Right lobe of liver (tissue), 6 donors: ENCODE measurements around the gene ZYG11B. TPM values are rescaled to one million over a fixed set of nuclear protein-coding genes. Genes with fewer than 3 reads are reported as not detected.

Experiments used
- ATAC-seq, 4 donors: fragments of 200-7000 bp; cut with Tn5 transposase; one replicate each; pipeline ENCODE4 v1.9.1; 2020; ENCODE audit warnings: mild to moderate bottlenecking in 4 of 4, moderate library complexity in 4 of 4
- DNase-seq, 3 donors: peaks; one replicate each; pipeline ENCODE4 v3.0.0-alpha.2; 2020
- H3K27ac ChIP-seq, 3 donors: fragments of 200-600 bp; one replicate each; pipeline ENCODE4 v1.8.0; 2022
- H3K27me3 ChIP-seq, 2 donors: fragments of 200-600 bp; one replicate each; pipeline ENCODE4 v1.8.0; 2022
- H3K36me3 ChIP-seq, 4 donors: fragments of 200-600 bp; sonication (generic) in 1 of 4; one replicate each; pipeline versions ENCODE4 v1.5.1 to v1.8.0; 2017 to 2022; ENCODE audit warnings: control low read depth in 1 of 4
- H3K4me1 ChIP-seq, 4 donors: fragments of 200-600 bp; sonication (generic) in 1 of 4; one replicate each; pipeline versions ENCODE4 v1.5.1 to v1.8.0; 2017 to 2022; ENCODE audit warnings: control low read depth in 1 of 4
- H3K4me3 ChIP-seq, 3 donors: fragments of 200-600 bp; one replicate each; pipeline ENCODE4 v1.8.0; 2022
- H3K9me3 ChIP-seq, 4 donors: fragments of 200-600 bp; sonication (generic) in 1 of 4; one replicate each; pipeline versions ENCODE4 v1.5.1 to v1.8.0; 2017 to 2022; ENCODE audit warnings: control low read depth in 1 of 4
- CTCF ChIP-seq, 4 donors: fragments of 200-600 bp in 3 of 4; fragments of 450-650 bp in 1 of 4; IDR thresholded peaks; one replicate each; pipeline versions ENCODE4 v1.5.1 to v1.8.0; 2016 to 2022; ENCODE audit warnings: antibody characterized with exemption in 4 of 4, mild to moderate bottlenecking in 2 of 4
- POLR2A ChIP-seq: fragments of 450-650 bp; IDR thresholded peaks from one replicate; pipeline ENCODE4 v1.6.1; 2017; ENCODE audit warnings: antibody characterized with exemption, mild to moderate bottlenecking
- WGBS: methylation state at CpG from one replicate; pipeline ENCODE4 v1.1.6; 2018; ENCODE audit warnings: low coverage, low lambda C conversion rate; ENCODE audit not compliant: insufficient coverage; ENCODE audit errors: missing lambda C conversion rate; 5-methylcytosine and 5-hydroxymethylcytosine counted together
- intact Hi-C, 2 donors: fragments of 100-400 bp; cut with DNase I; formaldehyde crosslinking; loops; one replicate each; pipeline versions ENCODE4 v1.11.2 to v1.14.1; 2022
- total RNA-seq, 6 experiments: library from RNA; depleted of rRNA in 2 of 6; stranded (reverse); fragments of >200 nt in 2 of 6; fragmentation: NEBNext Ultra II Directional in 3 of 6; extraction: Animal tissue kit (Norgen Biotek cat#: 25700) in 3 of 6; gene quantifications; one replicate each; pipeline versions ENCODE4 v1.1.0 to v1.2.4, GENCODE V29; 2016 to 2023
- donor health status: DM: no; HTN: yes; CAD: no.
- donor health status: DM: no; HTN: no; CAD: no.
- donor health status: DM: no; HTN: no; CAD: no.
- donor health status: DM: no; HTN: yes; CAD: no.
- donor health status: DM: no; HTN: yes; CAD: no.

The ZYG11B gene
- total RNA-seq, 6 experiments from 2014 or later, result 17.7 to 39.2 (median 30.9) TPM

GRCh38 chr1:52706136-52706670, 20.1 kb upstream of the ZYG11B start:
- Histone ChIP-seq H3K9me3 (no peaks in the 10 kb centered on the region), H3K27ac (peak overlapping the region in 2 of 3 donors; percentile 83 to 84), H3K27me3 (no peaks in the 10 kb centered on the region), H3K36me3 (no peaks in the 10 kb centered on the region), H3K4me3 (no peak overlapping the region), H3K4me1 (peaks cover 0 to 24% (median 8%) of the 10 kb centered on the region in 4 donors)
- DNase-seq, result peak in 1 of 3 donors; percentile 31
- TF ChIP-seq POLR2A, result no peak
- no peak for TF ChIP-seq CTCF (IDR thresholded peaks at IDR 0.05)
- no peak for ATAC-seq
- 82% methylated on average over 4 of the region's 6 CpGs for WGBS
- intact Hi-C loops, result loop anchor here in 1 of 2 donors (10.0 kb wide), 1 partner anchor 219 kb away; the partner anchor contains the start of genes ECHDC2 and SCP2

GRCh38 chr1:52706941-52707926, 19.0 kb upstream of the ZYG11B start:
- WGBS, result 61% methylated on average over 13 of the region's 18 CpGs
- Histone ChIP-seq H3K36me3 (no peaks in the 10 kb centered on the region), H3K4me1 (peaks cover 0 to 24% (median 8%) of the 10 kb centered on the region in 4 donors), H3K4me3 (no peak overlapping the region), H3K27ac (peak overlapping the region; percentile 23 to 84 (median 83)), H3K9me3 (no peaks in the 10 kb centered on the region), H3K27me3 (no peaks in the 10 kb centered on the region)
- TF ChIP-seq CTCF (IDR thresholded peaks at IDR 0.05), result no peak
- TF ChIP-seq POLR2A, result peak; percentile 52
- DNase-seq, result peak; percentile 48 to 84 (median 74)
- intact Hi-C loops, result loop anchor here in 1 of 2 donors (10.0 kb wide), 1 partner anchor 218 kb away; the partner anchor contains the start of genes ECHDC2 and SCP2
- peak; percentile 55 to 69 (median 64) for ATAC-seq

GRCh38 chr1:52707927-52708655, 18.2 kb upstream of the ZYG11B start:
- intact Hi-C loops, result loop anchor here in 1 of 2 donors (10.0 kb wide), 1 partner anchor 217 kb away; the partner anchor contains the start of genes ECHDC2 and SCP2
- TF ChIP-seq POLR2A (no peak), CTCF (IDR thresholded peaks at IDR 0.05) (no peak)
- peak overlapping the region; percentile 23 to 84 (median 76) for H3K27ac ChIP-seq
- peaks cover 0 to 24% (median 8%) of the 10 kb centered on the region in 4 donors for H3K4me1 ChIP-seq
- no peaks in the 10 kb centered on the region for H3K36me3 ChIP-seq
- DNase-seq, result peak in 1 of 3 donors; percentile 38
- H3K27me3 ChIP-seq, result no peaks in the 10 kb centered on the region
- H3K9me3 ChIP-seq, result no peaks in the 10 kb centered on the region
- ATAC-seq, result peak in 2 of 4 donors; percentile 9 to 50
- H3K4me3 ChIP-seq, result no peak overlapping the region
- 72% methylated on average over 5 of the region's 5 CpGs for WGBS

GRCh38 chr1:52709016-52709415, 17.2 kb upstream of the ZYG11B start:
- H3K4me1 ChIP-seq, result peaks cover 0 to 18% (median 5%) of the 10 kb centered on the region in 4 donors
- no peak for TF ChIP-seq CTCF (IDR thresholded peaks at IDR 0.05)
- 60% methylated on average over 6 of the region's 6 CpGs for whole genome bisulfite sequencing
- DNase-seq, result peak in 1 of 3 donors; percentile 18
- ATAC-seq, result no peak
- no peak overlapping the region for H3K27ac ChIP-seq
- H3K4me3 ChIP-seq, result no peak overlapping the region
- no peaks in the 10 kb centered on the region for H3K36me3 ChIP-seq
- no peaks in the 10 kb centered on the region for H3K27me3 ChIP-seq
- no peaks in the 10 kb centered on the region for H3K9me3 ChIP-seq
- intact Hi-C loops, result loop anchor here in 1 of 2 donors (10.0 kb wide), 1 partner anchor 216 kb away; the partner anchor contains the start of genes ECHDC2 and SCP2
